Vagina (tissue), 2 donors: ENCODE results near the gene PKM. TPM values are rescaled to one million over a fixed set of nuclear protein-coding genes. Genes with fewer than 3 reads are reported as not detected.
"Not testable (repeated sequence)": the region's sequence is repeated elsewhere in the genome, so short reads cannot be mapped to it uniquely, and the experiment has no call there.

Experiments
- DNase-seq, 2 donors: peaks; one replicate each; pipeline ENCODE4 v3.0.0-alpha.2; 2017; ENCODE audit errors: extremely low spot score in 2 of 2
- H3K27ac ChIP-seq: fragments of 200-600 bp; sonication (generic); one replicate; pipeline ENCODE4 v1.5.1; 2019
- H3K27me3 ChIP-seq: fragments of 200-600 bp; sonication (generic); one replicate; pipeline ENCODE4 v1.5.1; 2019
- H3K36me3 ChIP-seq, 2 donors: fragments of 200-600 bp; sonication (generic); one replicate each; pipeline ENCODE4 v1.5.1; 2017 to 2019
- H3K4me1 ChIP-seq: fragments of 200-600 bp; sonication (generic); one replicate; pipeline ENCODE4 v1.5.1; 2019
- H3K4me3 ChIP-seq, 2 donors: fragments of 200-600 bp; sonication (generic); 1 replicate in 1 of 2; 2 replicates in 1 of 2; pipeline ENCODE4 v1.5.1; 2016 to 2019
- H3K9me3 ChIP-seq: fragments of 200-600 bp; sonication (generic); one replicate; pipeline ENCODE4 v1.5.1; 2019
- POLR2A ChIP-seq, 2 donors: fragments of 450-650 bp; IDR thresholded peaks; one replicate each; pipeline ENCODE4 v1.6.1; 2017; ENCODE audit warnings: antibody characterized with exemption in 2 of 2, mild to moderate bottlenecking in 2 of 2, moderate library complexity in 2 of 2
- POLR2AphosphoS5 ChIP-seq, 2 donors: sonication (generic); formaldehyde crosslinking; IDR thresholded peaks; one replicate each; pipeline ENCODE4 v1.9.0; 2017; ENCODE audit warnings: antibody characterized with exemption in 2 of 2, mild to moderate bottlenecking in 2 of 2, low read depth in 1 of 2; ENCODE audit not compliant: insufficient read depth in 1 of 2
- intact Hi-C: fragments of 100-400 bp; cut with DNase I; formaldehyde crosslinking; loops from one replicate; pipeline ENCODE4 v1.15.1; 2023
- total RNA-seq: library from RNA; depleted of rRNA; stranded (reverse); fragments of >200 nt; gene quantifications from one replicate; pipeline ENCODE4 v1.2.3, GENCODE V29; 2016
- TF ChIP-seq, protein P1 (sequence below), 3 experiments: fragments of 450-650 bp in 2 of 3; fragments of 200-600 bp in 1 of 3; sonication (generic) in 1 of 3; IDR thresholded peaks; one replicate each; pipeline ENCODE4 v1.5.1; 2017 to 2019; ENCODE audit warnings: antibody characterized with exemption in 3 of 3, mild to moderate bottlenecking in 2 of 3, moderate library complexity in 2 of 3

The PKM gene
- total RNA-seq, 1 donor from 2014 or later: 484 TPM

DNA sequence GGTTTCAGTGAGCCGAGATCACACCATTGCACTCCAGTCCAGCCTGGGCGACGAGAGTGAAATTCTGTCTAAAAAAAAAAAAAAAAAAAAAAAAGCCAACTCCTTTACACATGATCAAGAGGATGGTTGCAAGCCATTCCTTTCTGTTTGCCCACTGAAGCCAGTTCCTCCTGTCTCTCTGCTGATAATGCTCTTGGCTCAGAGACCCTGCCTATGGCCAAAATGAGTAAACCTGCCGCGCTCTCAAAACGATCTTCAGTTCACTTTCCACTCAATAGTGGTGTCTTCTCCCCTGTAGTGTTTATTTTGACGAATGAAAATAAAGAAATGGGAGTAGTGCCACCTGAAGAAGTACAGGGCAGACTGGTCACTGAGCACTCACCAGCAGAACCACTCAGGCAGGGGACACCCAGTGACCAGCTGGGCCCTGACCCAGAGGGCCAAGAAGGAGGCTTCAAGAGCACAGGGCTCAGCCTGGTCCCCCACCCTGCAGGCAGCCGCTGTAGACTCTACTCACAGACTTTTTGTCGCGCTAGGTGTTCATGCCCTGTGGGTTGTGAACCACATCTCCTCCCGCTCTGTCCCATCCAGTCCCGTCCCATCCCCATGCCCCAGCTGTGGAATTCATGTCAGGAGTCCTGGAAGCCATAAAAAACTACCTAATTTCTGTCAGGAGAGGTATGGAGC is 57.0 kb downstream of the PKM start:
- Histone ChIP-seq H3K36me3 (no peaks in the 10 kb centered on the region), H3K9me3 (no peaks in the 10 kb centered on the region), H3K27me3 (no peaks in the 10 kb centered on the region), H3K27ac (no peak overlapping the region), H3K4me3 (no peak overlapping the region), H3K4me1 (no peaks in the 10 kb centered on the region)
- no peak for DNase-seq
- intact Hi-C loops: no loop called here
- TF ChIP-seq POLR2AphosphoS5 (IDR thresholded peaks at IDR 0.05; ENCODE audit: insufficient read depth in 1 of 2, low read depth in 1 of 2) (no peak), POLR2A (IDR thresholded peaks at IDR 0.05) (no peak)
- TF ChIP-seq, protein P1, sequence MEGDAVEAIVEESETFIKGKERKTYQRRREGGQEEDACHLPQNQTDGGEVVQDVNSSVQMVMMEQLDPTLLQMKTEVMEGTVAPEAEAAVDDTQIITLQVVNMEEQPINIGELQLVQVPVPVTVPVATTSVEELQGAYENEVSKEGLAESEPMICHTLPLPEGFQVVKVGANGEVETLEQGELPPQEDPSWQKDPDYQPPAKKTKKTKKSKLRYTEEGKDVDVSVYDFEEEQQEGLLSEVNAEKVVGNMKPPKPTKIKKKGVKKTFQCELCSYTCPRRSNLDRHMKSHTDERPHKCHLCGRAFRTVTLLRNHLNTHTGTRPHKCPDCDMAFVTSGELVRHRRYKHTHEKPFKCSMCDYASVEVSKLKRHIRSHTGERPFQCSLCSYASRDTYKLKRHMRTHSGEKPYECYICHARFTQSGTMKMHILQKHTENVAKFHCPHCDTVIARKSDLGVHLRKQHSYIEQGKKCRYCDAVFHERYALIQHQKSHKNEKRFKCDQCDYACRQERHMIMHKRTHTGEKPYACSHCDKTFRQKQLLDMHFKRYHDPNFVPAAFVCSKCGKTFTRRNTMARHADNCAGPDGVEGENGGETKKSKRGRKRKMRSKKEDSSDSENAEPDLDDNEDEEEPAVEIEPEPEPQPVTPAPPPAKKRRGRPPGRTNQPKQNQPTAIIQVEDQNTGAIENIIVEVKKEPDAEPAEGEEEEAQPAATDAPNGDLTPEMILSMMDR (IDR thresholded peaks at IDR 0.05): no peak

GRCh38 chr15:72173401-72173800 is 57.6 kb downstream of the PKM start:
- no peak overlapping the region for H3K27ac ChIP-seq
- intact Hi-C loops: no loop called here
- no peaks in the 10 kb centered on the region for H3K9me3 ChIP-seq

DNA sequence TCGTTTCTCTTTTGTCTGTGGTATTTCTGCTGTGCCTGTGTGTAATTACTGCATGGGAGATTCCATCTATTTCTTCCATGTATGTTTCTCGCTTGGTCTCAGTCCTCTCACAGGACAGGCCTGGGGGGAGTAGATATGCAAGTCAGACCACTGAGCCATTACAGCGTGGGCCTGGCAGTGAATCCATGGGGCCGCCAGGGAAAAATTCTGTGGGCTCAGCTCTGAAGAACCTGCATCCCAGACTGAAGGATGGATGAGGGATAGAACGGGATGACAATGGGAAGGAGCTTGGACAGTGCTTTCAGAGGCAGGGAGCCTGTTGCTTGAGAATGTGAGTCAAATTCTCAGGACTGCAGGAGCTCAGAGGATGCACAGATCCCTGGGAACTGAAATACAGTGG is 58.2 kb downstream of the PKM start:
- intact Hi-C loops: no loop called here
- Histone ChIP-seq H3K4me1 (no peaks in the 10 kb centered on the region), H3K27me3 (no peaks in the 10 kb centered on the region), H3K9me3 (no peaks in the 10 kb centered on the region), H3K27ac (no peak overlapping the region), H3K4me3 (no peak overlapping the region), H3K36me3 (no peaks in the 10 kb centered on the region)
- no peak for DNase-seq
- no peak for TF ChIP-seq POLR2AphosphoS5 (IDR thresholded peaks at IDR 0.05; ENCODE audit: insufficient read depth in 1 of 2, low read depth in 1 of 2)
- TF ChIP-seq POLR2A (IDR thresholded peaks at IDR 0.05): no peak

More at GRCh38 chr15:72173401-72173800, 57.6 kb downstream of the PKM start:
- no peak for DNase-seq
- H3K36me3 ChIP-seq: no peaks in the 10 kb centered on the region
- TF ChIP-seq, protein P1 (IDR thresholded peaks at IDR 0.05): no peak
- TF ChIP-seq POLR2AphosphoS5 (IDR thresholded peaks at IDR 0.05; ENCODE audit: insufficient read depth in 1 of 2, low read depth in 1 of 2) (no peak), POLR2A (IDR thresholded peaks at IDR 0.05) (no peak)
- H3K27me3 ChIP-seq: no peaks in the 10 kb centered on the region
- H3K4me3 ChIP-seq: no peak overlapping the region
- H3K4me1 ChIP-seq: no peaks in the 10 kb centered on the region

- H3K4me1 ChIP-seq, DNase-seq, H3K9me3 ChIP-seq, H3K27me3 ChIP-seq, H3K36me3 ChIP-seq, H3K27ac ChIP-seq, intact Hi-C loops, H3K4me3 ChIP-seq: not testable (repeated sequence)
Observed at GRCh38 chr15:72171978-72172377, 59.0 kb downstream of the PKM start.

DNA sequence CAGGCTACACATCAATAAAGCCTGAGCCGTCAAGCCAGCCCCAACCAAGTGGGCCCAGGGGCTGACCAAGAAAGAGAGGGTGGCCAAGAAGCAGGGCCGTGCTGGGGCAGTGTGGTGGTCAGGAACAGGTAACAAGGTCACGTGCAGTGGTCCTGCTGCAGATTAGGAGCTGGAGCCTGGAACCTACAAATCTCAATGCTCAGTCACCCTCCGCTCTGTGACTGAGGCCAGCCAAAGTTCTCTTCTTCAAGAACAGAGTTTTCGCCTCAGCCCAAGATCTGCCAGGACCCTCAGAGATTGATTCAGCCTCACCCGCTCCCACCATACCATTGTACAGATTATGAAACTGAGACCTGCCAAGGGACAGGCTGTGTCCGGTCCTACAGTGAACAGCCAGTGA is 60.3 kb downstream of the PKM start:
- no peak for TF ChIP-seq POLR2A (IDR thresholded peaks at IDR 0.05)
- TF ChIP-seq, protein P1 (IDR thresholded peaks at IDR 0.05): no peak
- no peak for TF ChIP-seq POLR2AphosphoS5 (IDR thresholded peaks at IDR 0.05; ENCODE audit: insufficient read depth in 1 of 2, low read depth in 1 of 2)
- Histone ChIP-seq H3K4me3 (no peak overlapping the region), H3K4me1 (no peaks in the 10 kb centered on the region), H3K36me3 (no peaks in the 10 kb centered on the region), H3K27me3 (no peaks in the 10 kb centered on the region), H3K9me3 (no peaks in the 10 kb centered on the region), H3K27ac (no peak overlapping the region)
- intact Hi-C loops: no loop called here
- DNase-seq: no peak

- H3K36me3 ChIP-seq: no peaks in the 10 kb centered on the region
- no peak overlapping the region for H3K4me3 ChIP-seq
- no peaks in the 10 kb centered on the region for H3K27me3 ChIP-seq
- no peak overlapping the region for H3K27ac ChIP-seq
- no peak for DNase-seq
- no peaks in the 10 kb centered on the region for H3K9me3 ChIP-seq
- TF ChIP-seq POLR2AphosphoS5 (IDR thresholded peaks at IDR 0.05; ENCODE audit: insufficient read depth in 1 of 2, low read depth in 1 of 2) (no peak), POLR2A (IDR thresholded peaks at IDR 0.05) (no peak)
- TF ChIP-seq, protein P1 (IDR thresholded peaks at IDR 0.05): no peak
- no peaks in the 10 kb centered on the region for H3K4me1 ChIP-seq
- intact Hi-C loops: no loop called here
Observed at GRCh38 chr15:72169921-72170611, 60.9 kb downstream of the PKM start.
